HCT116 (cell line): ENCODE measurements around the gene SNAPC4.

ENCODE experiments used
- EGR1 ChIP-seq: IDR thresholded peaks from 2 replicates; pipeline ENCODE4 v1.6.1; 2012; ENCODE audit warnings: low read depth
- EZH2 ChIP-seq: fragments of 200-600 bp; sonication (generic); IDR thresholded peaks from 2 replicates; pipeline ENCODE4 v1.6.1; 2017; ENCODE audit warnings: antibody characterized with exemption, mixed run types
- POLR2A ChIP-seq: IDR thresholded peaks from 2 replicates; pipeline ENCODE4 v1.7.0; 2011; ENCODE audit warnings: borderline replicate concordance; ENCODE audit not compliant: insufficient read depth, insufficient read length; ENCODE audit errors: extremely low read depth
- POLR2AphosphoS5 ChIP-seq: IDR thresholded peaks from 2 replicates; pipeline ENCODE4 v1.6.1; 2011; ENCODE audit warnings: mild to moderate bottlenecking, low read depth, low read length, moderate library complexity
- RAD21 ChIP-seq: IDR thresholded peaks from 2 replicates; pipeline ENCODE4 v1.6.1; 2012; ENCODE audit warnings: low read depth, mild to moderate bottlenecking
- SIN3A ChIP-seq: IDR thresholded peaks from 2 replicates; pipeline ENCODE4 v1.6.1; 2012; ENCODE audit warnings: low read depth
- TCF7L2 ChIP-seq: IDR thresholded peaks from 2 replicates; pipeline ENCODE4 v1.7.0; 2011; ENCODE audit warnings: borderline replicate concordance, inconsistent platforms; ENCODE audit not compliant: insufficient read depth, insufficient read length; ENCODE audit errors: extremely low read depth
- YY1 ChIP-seq: IDR thresholded peaks from 2 replicates; pipeline ENCODE4 v1.6.1; 2011; ENCODE audit warnings: low read length, low read depth, moderate library complexity, mild to moderate bottlenecking; ENCODE audit not compliant: insufficient replicate concordance; ENCODE audit errors: extremely low read depth
- ZFX ChIP-seq: fragments of 450-650 bp; IDR thresholded peaks from 2 replicates; pipeline ENCODE4 v1.6.1; 2017
- ZNF274 ChIP-seq: fragments of 200-500 bp; sonication (Bioruptor generic); IDR thresholded peaks from 2 replicates; pipeline ENCODE4 v1.6.1; 2014; ENCODE audit warnings: mild to moderate bottlenecking, low read depth, low read length, inconsistent platforms
- TF ChIP-seq, protein P1 (sequence below), 3 experiments: fragments of 200-600 bp in 1 of 3; sonication (generic) in 1 of 3; IDR thresholded peaks in 2 of 3; conservative IDR thresholded peaks in 1 of 3; 2 replicates each; pipeline ENCODE4 v1.5.1; 2012 to 2017; ENCODE audit warnings: low read depth in 2 of 3, low read length in 2 of 3, antibody characterized with exemption in 1 of 3, borderline replicate concordance in 1 of 3, control low read depth in 1 of 3, mild to moderate bottlenecking in 1 of 3, mixed read lengths in 1 of 3, mixed run types in 1 of 3, moderate library complexity in 1 of 3; ENCODE audit not compliant: insufficient read depth in 1 of 3
- TF ChIP-seq, protein P2 (sequence below): IDR thresholded peaks from 2 replicates; pipeline ENCODE4 v1.6.1; 2012

DNA sequence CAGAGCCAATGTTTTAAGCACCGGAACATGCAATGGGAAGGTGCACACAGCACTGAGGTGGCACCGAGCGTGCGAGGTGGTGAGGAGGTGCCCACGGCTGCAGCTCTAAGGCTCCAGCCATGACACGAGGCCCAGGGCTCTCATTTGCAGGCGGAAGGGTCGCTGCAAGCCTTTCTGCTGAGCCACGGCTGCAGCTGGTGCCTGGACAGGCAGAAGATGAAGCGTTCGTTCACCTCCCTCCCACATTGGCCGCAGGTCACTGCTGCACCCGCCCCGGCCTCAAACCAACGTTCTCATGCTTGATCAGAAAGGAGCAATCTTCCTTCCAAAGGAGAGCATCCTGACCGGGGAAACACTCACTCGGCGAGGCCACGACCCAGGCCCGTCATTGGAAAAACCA lies 44.1 kb upstream of the SNAPC4 start:
- TF ChIP-seq, protein P1, sequence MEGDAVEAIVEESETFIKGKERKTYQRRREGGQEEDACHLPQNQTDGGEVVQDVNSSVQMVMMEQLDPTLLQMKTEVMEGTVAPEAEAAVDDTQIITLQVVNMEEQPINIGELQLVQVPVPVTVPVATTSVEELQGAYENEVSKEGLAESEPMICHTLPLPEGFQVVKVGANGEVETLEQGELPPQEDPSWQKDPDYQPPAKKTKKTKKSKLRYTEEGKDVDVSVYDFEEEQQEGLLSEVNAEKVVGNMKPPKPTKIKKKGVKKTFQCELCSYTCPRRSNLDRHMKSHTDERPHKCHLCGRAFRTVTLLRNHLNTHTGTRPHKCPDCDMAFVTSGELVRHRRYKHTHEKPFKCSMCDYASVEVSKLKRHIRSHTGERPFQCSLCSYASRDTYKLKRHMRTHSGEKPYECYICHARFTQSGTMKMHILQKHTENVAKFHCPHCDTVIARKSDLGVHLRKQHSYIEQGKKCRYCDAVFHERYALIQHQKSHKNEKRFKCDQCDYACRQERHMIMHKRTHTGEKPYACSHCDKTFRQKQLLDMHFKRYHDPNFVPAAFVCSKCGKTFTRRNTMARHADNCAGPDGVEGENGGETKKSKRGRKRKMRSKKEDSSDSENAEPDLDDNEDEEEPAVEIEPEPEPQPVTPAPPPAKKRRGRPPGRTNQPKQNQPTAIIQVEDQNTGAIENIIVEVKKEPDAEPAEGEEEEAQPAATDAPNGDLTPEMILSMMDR (IDR thresholded peaks at IDR 0.05 in 2 of 3, conservative IDR thresholded peaks at IDR 0.05 in 1 of 3; ENCODE audit: borderline replicate concordance in 1 of 3, insufficient read depth in 1 of 3, low read depth in 2 of 3, low read length in 2 of 3): no peak
- TF ChIP-seq POLR2A (no peak), ZFX (no peak), POLR2AphosphoS5 (no peak), ZNF274 (no peak), EZH2 (no peak), YY1 (no peak), SIN3A (no peak), TCF7L2 (no peak), EGR1 (no peak), RAD21 (no peak)
- TF ChIP-seq, protein P2, sequence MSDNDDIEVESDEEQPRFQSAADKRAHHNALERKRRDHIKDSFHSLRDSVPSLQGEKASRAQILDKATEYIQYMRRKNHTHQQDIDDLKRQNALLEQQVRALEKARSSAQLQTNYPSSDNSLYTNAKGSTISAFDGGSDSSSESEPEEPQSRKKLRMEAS: no peak
